Stomach (tissue), 9 donors: ENCODE data around the gene BRAP. TPM values are rescaled to one million over a fixed set of nuclear protein-coding genes. Genes with fewer than 3 reads are reported as not detected.
A peak's percentile ranks its signal among the peaks of the same experiment; 100 is the strongest.

Experiments used
- DNase-seq, 2 donors: peaks; one replicate each; pipeline versions ENCODE4 v3.0.0 to v3.0.0-alpha.2; 2013 to 2019
- H3K27ac ChIP-seq, 5 donors: fragments of 200-600 bp in 4 of 5; sonication (generic) in 4 of 5; one replicate each; pipeline ENCODE4 v1.5.1; 2013 to 2019; ENCODE audit warnings: mild to moderate bottlenecking in 1 of 5, moderate library complexity in 1 of 5
- H3K27me3 ChIP-seq, 3 donors: fragments of 200-600 bp; sonication (generic); one replicate each; pipeline ENCODE4 v1.5.1; 2017 to 2019; ENCODE audit warnings: mixed run types in 1 of 3
- H3K36me3 ChIP-seq, 4 donors: fragments of 200-600 bp; sonication (generic); 1 replicate in 3 of 4; 2 replicates in 1 of 4; pipeline ENCODE4 v1.5.1; 2016 to 2019
- H3K4me1 ChIP-seq, 4 donors: fragments of 200-600 bp; sonication (generic); one replicate each; pipeline ENCODE4 v1.5.1; 2016 to 2019
- H3K4me3 ChIP-seq, 4 donors: fragments of 200-600 bp; sonication (generic) in 3 of 4; one replicate each; pipeline ENCODE4 v1.5.1; 2016 to 2019; ENCODE audit warnings: mild to moderate bottlenecking in 1 of 4
- H3K9me3 ChIP-seq, 4 donors: fragments of 200-600 bp; sonication (generic); one replicate each; pipeline ENCODE4 v1.5.1; 2016 to 2019
- CTCF ChIP-seq, 7 experiments: fragments of 450-650 bp in 4 of 7; fragments of 200-600 bp in 3 of 7; sonication (generic) in 3 of 7; IDR thresholded peaks; one replicate each; pipeline ENCODE4 v1.5.1; 2016 to 2019; ENCODE audit warnings: antibody characterized with exemption in 7 of 7, control low read depth in 2 of 7, mild to moderate bottlenecking in 1 of 7
- EP300 ChIP-seq: sonication (generic); formaldehyde crosslinking; IDR thresholded peaks from one replicate; pipeline ENCODE4 v1.6.1; 2017; ENCODE audit warnings: antibody characterized with exemption
- POLR2A ChIP-seq, 4 donors: fragments of 450-650 bp; IDR thresholded peaks; one replicate each; pipeline ENCODE4 v1.6.1; 2016; ENCODE audit warnings: antibody characterized with exemption in 4 of 4, control low read depth in 2 of 4, mild to moderate bottlenecking in 1 of 4, moderate library complexity in 1 of 4
- POLR2AphosphoS5 ChIP-seq, 3 donors: sonication (generic); formaldehyde crosslinking; IDR thresholded peaks; one replicate each; pipeline ENCODE4 v1.6.1; 2016; ENCODE audit warnings: antibody characterized with exemption in 3 of 3
- WGBS, 5 donors: extraction: QIAGEN DNeasy Blood & Tissue Kit in 3 of 5; methylation state at CpG; one replicate each; pipeline versions ENCODE4 v1.1.5 to v1.1.7; 2013 to 2018; 5-methylcytosine and 5-hydroxymethylcytosine counted together
- intact Hi-C: fragments of 100-400 bp; cut with DNase I; formaldehyde crosslinking; loops from one replicate; pipeline ENCODE4 v1.15.1; 2023; ENCODE audit warnings: low total_unique reads
- polyA plus RNA-seq, 3 donors: library from polyadenylated mRNA; stranded (reverse); fragments of 200-250 nt; gene quantifications; one replicate each; pipeline ENCODE4 v1.2.3, GENCODE V29; 2013
- total RNA-seq, 5 donors: library from RNA; depleted of rRNA; stranded (reverse); fragments of >200 nt; gene quantifications; one replicate each; pipeline versions ENCODE4 v1.1.0 to v1.2.3, GENCODE V29; 2014 to 2016
- donor health status: healthy with polysubstance abuse.
- donor health status: Bipolar disorder and iron deficiency.
- donor health status: healthy.

The BRAP gene
- total and polyA plus RNA-seq, 8 donors = 5.6 to 43.2 (median 16.6) TPM

DNA sequence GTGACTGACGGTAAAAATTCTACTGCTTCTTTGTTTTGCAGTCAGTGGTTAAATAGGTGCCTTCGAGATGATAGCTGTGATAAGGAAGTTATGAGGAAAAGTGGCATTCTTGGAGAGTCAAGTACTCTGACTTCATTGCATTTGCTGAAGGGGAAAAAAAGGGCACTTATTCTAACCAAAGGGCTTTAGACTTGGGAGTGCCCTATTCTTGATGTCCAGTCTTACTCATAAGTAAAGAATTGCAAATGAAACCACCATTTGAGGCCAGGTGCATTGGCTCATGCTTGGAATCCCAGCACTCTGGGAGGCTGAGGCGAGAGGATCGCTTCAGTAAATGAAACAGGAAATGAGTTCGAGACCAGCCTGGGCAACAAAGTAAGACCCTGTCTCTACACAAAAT, 40.3 kb downstream of the BRAP start:
- no peak for TF ChIP-seq EP300
- no peak for TF ChIP-seq POLR2A (IDR thresholded peaks at IDR 0.05)
- TF ChIP-seq CTCF (IDR thresholded peaks at IDR 0.05) = no peak
- no peak for TF ChIP-seq POLR2AphosphoS5 (IDR thresholded peaks at IDR 0.05)
- Histone ChIP-seq H3K27ac (no peak overlapping the region), H3K4me1 (peaks cover 9 to 26% (median 19%) of the 10 kb centered on the region in 4 donors), H3K36me3 (peaks cover 54 to 92% (median 87%) of the 10 kb centered on the region in 4 donors), H3K27me3 (no peaks in the 10 kb centered on the region), H3K9me3 (no peaks in the 10 kb centered on the region), H3K4me3 (no peak overlapping the region)
- intact Hi-C loops = no loop called here
- no peak for DNase-seq
- WGBS, 5 donors = 92 to 96% (median 94%) methylated on average over 5 of the region's 5 CpGs

DNA sequence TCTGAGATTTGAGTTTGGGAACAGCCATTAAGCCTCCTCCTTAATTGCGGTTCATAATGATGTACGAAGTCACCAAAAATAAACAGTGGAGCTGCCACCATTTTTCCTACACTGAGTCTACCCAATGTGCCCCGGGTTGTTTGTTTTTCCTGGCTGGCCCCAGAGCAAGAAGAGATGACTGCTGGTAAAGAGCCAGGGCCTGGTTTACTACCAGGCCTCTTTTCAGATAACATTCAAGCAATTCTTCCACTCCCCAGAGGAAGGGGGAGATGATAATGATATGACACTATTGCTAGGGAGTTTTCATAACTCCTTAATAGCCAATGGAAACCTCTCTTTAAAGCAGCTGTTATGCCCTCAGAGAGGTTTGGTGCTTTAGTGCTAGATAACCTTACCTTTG, 42.3 kb downstream of the BRAP start:
- 15 to 32% (median 26%) methylated on average over 3 of the region's 3 CpGs for WGBS, 5 donors
- TF ChIP-seq POLR2A (IDR thresholded peaks at IDR 0.05) (no peak), CTCF (IDR thresholded peaks at IDR 0.05) (no peak), POLR2AphosphoS5 (IDR thresholded peaks at IDR 0.05) (peak; percentile 9 to 53 (median 10)), EP300 (no peak)
- intact Hi-C loops = no loop called here
- Histone ChIP-seq H3K36me3 (peaks cover 40 to 77% (median 69%) of the 10 kb centered on the region in 4 donors), H3K27ac (peak overlapping the region; percentile 24 to 76 (median 68)), H3K4me3 (no peak overlapping the region), H3K27me3 (no peaks in the 10 kb centered on the region), H3K4me1 (peaks cover 9 to 26% (median 19%) of the 10 kb centered on the region in 4 donors), H3K9me3 (no peaks in the 10 kb centered on the region)
- DNase-seq = peak; percentile 63 to 75

GRCh38 chr12:111642681-111643426, 42.9 kb downstream of the BRAP start:
- H3K4me3 ChIP-seq = no peak overlapping the region
- 59 to 68% (median 62%) methylated on average over 4 of the region's 4 CpGs for WGBS, 5 donors

GRCh38 chr12:111640506-111640905, 45.2 kb downstream of the BRAP start:
- TF ChIP-seq POLR2A (IDR thresholded peaks at IDR 0.05) (no peak), POLR2AphosphoS5 (IDR thresholded peaks at IDR 0.05) (no peak), CTCF (IDR thresholded peaks at IDR 0.05) (no peak), EP300 (no peak)
- Histone ChIP-seq H3K27ac (no peak overlapping the region), H3K9me3 (no peaks in the 10 kb centered on the region), H3K4me3 (no peak overlapping the region), H3K27me3 (no peaks in the 10 kb centered on the region), H3K4me1 (peaks cover 13 to 44% (median 31%) of the 10 kb centered on the region in 4 donors), H3K36me3 (peaks cover 13 to 48% (median 40%) of the 10 kb centered on the region in 4 donors)
- intact Hi-C loops = no loop called here
- 78 to 93% (median 87%) methylated on average over 5 of the region's 5 CpGs for WGBS, 5 donors
- DNase-seq = no peak

More at GRCh38 chr12:111642681-111643426, 42.9 kb downstream of the BRAP start:
- no peak for DNase-seq
- Histone ChIP-seq H3K36me3 (peaks cover 35 to 71% (median 64%) of the 10 kb centered on the region in 4 donors), H3K27me3 (no peaks in the 10 kb centered on the region), H3K9me3 (no peaks in the 10 kb centered on the region), H3K4me1 (peaks cover 9 to 26% (median 19%) of the 10 kb centered on the region in 4 donors), H3K27ac (peak overlapping the region; percentile 24 to 76 (median 68))
- TF ChIP-seq POLR2AphosphoS5 (IDR thresholded peaks at IDR 0.05) = no peak
- peak in 1 of 7 experiments; percentile 5 for TF ChIP-seq CTCF (IDR thresholded peaks at IDR 0.05)
- intact Hi-C loops = no loop called here
